Measurements from ENCODE around the gene SLC6A19. TPM values are rescaled to one million over a fixed set of nuclear protein-coding genes. Genes with fewer than 3 reads are reported as not detected.

The SLC6A19 gene
- total RNA-seq, 1 donor from 2014 or later = 2.2 TPM

DNA sequence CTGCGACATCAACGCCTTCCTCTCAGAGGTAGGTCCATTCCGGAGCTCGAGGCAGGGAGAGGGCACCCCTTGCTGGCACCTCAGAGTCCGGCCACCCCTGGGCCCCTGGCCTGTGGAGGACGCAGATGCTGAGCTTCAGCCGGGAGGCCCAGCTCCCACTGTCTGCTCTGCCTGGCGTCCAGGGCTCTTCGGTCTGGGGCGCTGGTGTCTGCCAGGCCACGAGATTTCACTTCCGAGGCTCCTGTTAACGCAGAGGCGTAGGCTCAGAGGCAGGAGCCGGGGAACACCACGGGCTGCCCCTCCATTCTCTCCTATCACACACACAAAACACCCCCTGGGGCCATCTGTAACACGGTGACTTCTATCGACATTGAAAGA is 15.5 kb downstream of the SLC6A19 start:
- no peak for DNase-seq (ENCODE audit: low spot score, unreplicated experiment)
- H3K4me1 Mint-ChIP-seq (ENCODE audit: low read depth) = no peaks in the 10 kb centered on the region
- no peaks in the 10 kb centered on the region for H3K27me3 Mint-ChIP-seq
- H3K4me3 Mint-ChIP-seq (ENCODE audit: low read depth) = no peak overlapping the region
- H3K27ac Mint-ChIP-seq = no peak overlapping the region
- TF ChIP-seq, protein P1, sequence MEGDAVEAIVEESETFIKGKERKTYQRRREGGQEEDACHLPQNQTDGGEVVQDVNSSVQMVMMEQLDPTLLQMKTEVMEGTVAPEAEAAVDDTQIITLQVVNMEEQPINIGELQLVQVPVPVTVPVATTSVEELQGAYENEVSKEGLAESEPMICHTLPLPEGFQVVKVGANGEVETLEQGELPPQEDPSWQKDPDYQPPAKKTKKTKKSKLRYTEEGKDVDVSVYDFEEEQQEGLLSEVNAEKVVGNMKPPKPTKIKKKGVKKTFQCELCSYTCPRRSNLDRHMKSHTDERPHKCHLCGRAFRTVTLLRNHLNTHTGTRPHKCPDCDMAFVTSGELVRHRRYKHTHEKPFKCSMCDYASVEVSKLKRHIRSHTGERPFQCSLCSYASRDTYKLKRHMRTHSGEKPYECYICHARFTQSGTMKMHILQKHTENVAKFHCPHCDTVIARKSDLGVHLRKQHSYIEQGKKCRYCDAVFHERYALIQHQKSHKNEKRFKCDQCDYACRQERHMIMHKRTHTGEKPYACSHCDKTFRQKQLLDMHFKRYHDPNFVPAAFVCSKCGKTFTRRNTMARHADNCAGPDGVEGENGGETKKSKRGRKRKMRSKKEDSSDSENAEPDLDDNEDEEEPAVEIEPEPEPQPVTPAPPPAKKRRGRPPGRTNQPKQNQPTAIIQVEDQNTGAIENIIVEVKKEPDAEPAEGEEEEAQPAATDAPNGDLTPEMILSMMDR (IDR thresholded peaks at IDR 0.05; ENCODE audit: unreplicated experiment) = no peak
- H3K36me3 Mint-ChIP-seq (ENCODE audit: insufficient read depth) = peaks cover 1% of the 10 kb centered on the region
- H3K9me3 Mint-ChIP-seq (ENCODE audit: low read depth) = peaks cover 4% of the 10 kb centered on the region

DNA sequence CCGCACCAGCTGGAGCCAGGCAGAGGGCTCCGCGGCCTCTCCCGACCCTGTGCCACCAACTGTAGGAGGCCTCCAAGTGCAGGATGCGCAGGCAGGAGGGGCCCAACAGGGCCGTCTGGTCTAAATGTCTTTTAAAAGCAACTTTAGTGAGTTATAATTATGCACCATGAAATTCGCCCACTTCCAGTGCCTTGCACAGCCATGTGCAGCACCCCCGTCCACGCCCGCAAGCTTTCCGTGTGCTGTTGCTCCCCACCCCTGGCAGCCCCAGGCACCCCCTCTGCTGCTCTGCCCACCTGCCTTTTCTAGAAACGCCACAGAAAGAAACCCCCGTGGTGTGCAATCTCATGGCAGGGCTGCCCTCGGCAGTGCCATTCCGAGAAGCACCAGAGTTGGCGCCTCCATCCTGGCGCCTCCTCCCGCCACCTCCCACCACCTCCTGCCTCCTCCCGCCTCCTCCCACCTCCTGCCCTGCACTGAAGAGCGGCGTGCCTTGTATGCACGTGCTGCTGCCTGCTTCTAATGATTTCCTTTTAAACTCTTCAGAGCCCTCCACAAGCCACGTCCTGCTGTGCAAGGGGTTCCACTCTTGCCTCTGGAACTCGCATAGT is 16.3 kb downstream of the SLC6A19 start:
- no peak for DNase-seq (ENCODE audit: low spot score, unreplicated experiment)

DNA sequence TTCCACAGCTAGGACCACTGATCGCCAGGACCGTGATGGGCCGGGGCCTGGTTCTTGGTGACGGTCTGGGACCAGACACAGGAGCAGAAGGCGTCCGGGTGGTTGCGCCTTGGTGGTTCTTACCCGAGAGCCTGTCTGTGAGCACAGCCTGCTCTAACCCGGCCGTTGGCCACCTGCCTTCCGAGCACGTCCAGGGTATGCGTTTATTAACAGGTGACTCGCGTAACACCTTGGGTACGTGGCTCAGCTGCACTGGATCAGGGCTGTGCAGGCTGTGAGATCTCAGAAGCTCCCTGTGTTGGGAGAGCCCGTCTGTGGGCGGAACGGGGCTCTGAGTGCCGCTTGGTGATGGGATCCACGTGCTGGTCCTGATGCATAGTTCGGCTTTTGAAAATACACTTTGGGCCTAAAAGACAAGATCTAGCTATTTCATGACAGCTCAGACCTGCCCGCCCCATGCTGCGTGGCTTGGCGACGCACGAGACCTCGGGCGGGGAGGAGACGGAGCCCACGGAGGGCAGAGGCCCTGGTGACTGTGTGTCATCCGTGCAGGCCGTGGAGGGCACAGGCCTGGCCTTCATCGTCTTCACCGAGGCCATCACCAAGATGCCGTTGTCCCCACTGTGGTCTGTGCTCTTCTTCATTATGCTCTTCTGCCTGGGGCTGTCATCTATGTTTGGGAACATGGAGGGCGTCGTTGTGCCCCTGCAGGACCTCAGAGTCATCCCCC is 17.1 kb downstream of the SLC6A19 start:
- no peaks in the 10 kb centered on the region for H3K27me3 Mint-ChIP-seq
- peaks cover 4% of the 10 kb centered on the region for H3K9me3 Mint-ChIP-seq (ENCODE audit: low read depth)
- H3K36me3 Mint-ChIP-seq (ENCODE audit: insufficient read depth) = peaks cover 1% of the 10 kb centered on the region
- no peak overlapping the region for H3K27ac Mint-ChIP-seq
- TF ChIP-seq, protein P1 (IDR thresholded peaks at IDR 0.05; ENCODE audit: unreplicated experiment) = no peak
- no peaks in the 10 kb centered on the region for H3K4me1 Mint-ChIP-seq (ENCODE audit: low read depth)
- no peak for DNase-seq (ENCODE audit: low spot score, unreplicated experiment)
- no peak overlapping the region for H3K4me3 Mint-ChIP-seq (ENCODE audit: low read depth)

More for the DNA sequence above, 16.3 kb downstream of the SLC6A19 start:
- no peaks in the 10 kb centered on the region for H3K27me3 Mint-ChIP-seq
- H3K9me3 Mint-ChIP-seq (ENCODE audit: low read depth) = peaks cover 4% of the 10 kb centered on the region
- H3K4me3 Mint-ChIP-seq (ENCODE audit: low read depth) = no peak overlapping the region
- H3K27ac Mint-ChIP-seq = no peak overlapping the region
- TF ChIP-seq, protein P1 (IDR thresholded peaks at IDR 0.05; ENCODE audit: unreplicated experiment) = no peak
- no peaks in the 10 kb centered on the region for H3K4me1 Mint-ChIP-seq (ENCODE audit: low read depth)
- H3K36me3 Mint-ChIP-seq (ENCODE audit: insufficient read depth) = peaks cover 1% of the 10 kb centered on the region

DNA sequence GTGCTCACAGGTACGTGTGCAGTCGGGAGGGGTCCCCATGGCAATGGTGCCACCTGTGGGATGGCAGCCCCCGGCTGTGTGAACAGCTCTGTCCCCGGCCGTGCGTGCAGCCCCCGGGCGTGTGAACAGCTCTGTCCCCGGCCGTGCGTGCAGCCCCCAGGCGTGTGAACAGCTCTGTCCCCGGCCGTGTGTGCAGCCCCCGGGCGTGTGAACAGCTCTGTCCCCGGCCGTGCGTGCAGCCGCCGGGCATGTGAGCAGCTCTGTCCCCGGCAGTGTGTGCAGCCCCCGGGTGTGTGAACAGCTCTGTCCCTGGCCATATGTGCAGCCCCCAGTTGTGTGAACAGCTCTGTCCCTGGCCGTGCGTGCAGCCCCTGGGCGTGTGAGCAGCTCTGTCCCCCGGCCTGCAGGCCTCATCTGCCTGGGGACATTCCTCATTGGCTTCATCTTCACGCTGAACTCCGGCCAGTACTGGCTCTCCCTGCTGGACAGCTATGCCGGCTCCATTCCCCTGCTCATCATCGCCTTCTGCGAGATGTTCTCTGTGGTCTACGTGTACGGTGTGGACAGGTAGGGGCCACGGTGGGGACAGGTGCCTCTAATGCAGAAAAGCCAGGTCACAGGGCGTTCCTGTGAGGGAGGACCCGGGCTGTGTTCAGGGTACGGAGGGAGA is 17.8 kb downstream of the SLC6A19 start:
- no peak for DNase-seq (ENCODE audit: low spot score, unreplicated experiment)
- H3K4me1 Mint-ChIP-seq (ENCODE audit: low read depth) = no peaks in the 10 kb centered on the region
- H3K9me3 Mint-ChIP-seq (ENCODE audit: low read depth) = peaks cover 4% of the 10 kb centered on the region
- no peaks in the 10 kb centered on the region for H3K27me3 Mint-ChIP-seq
- no peak overlapping the region for H3K4me3 Mint-ChIP-seq (ENCODE audit: low read depth)
- H3K27ac Mint-ChIP-seq = no peak overlapping the region
- TF ChIP-seq, protein P1 (IDR thresholded peaks at IDR 0.05; ENCODE audit: unreplicated experiment) = no peak
- peaks cover 1% of the 10 kb centered on the region for H3K36me3 Mint-ChIP-seq (ENCODE audit: insufficient read depth)

DNA sequence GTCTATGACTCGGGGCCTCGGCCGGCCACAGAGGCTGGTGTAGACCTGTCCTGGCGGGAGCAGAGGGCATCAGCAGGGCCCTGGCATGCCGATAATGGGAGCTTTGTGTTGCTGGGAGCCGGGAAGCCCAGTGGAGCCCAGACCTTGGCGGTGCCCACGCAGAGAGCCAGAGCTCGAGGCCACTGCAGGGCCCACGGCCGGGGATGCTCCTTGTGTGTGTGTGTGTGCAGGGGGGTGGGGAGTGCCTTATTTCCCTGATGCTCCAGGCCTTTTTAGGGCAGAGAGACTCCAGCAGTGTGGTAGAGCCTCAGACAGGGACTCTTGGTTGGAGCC is 18.3 kb downstream of the SLC6A19 start:
- H3K4me3 Mint-ChIP-seq (ENCODE audit: low read depth) = no peak overlapping the region

More for the DNA sequence above, 18.3 kb downstream of the SLC6A19 start:
- TF ChIP-seq, protein P1 (IDR thresholded peaks at IDR 0.05; ENCODE audit: unreplicated experiment) = no peak
- no peak for DNase-seq (ENCODE audit: low spot score, unreplicated experiment)
- H3K27me3 Mint-ChIP-seq = no peaks in the 10 kb centered on the region
- no peaks in the 10 kb centered on the region for H3K4me1 Mint-ChIP-seq (ENCODE audit: low read depth)
- H3K9me3 Mint-ChIP-seq (ENCODE audit: low read depth) = peaks cover 4% of the 10 kb centered on the region
- H3K27ac Mint-ChIP-seq = no peak overlapping the region
- H3K36me3 Mint-ChIP-seq (ENCODE audit: insufficient read depth) = peaks cover 1% of the 10 kb centered on the region
